Sciatic nerve (tissue), 2 donors: ENCODE results near the gene IRF4. TPM values are rescaled to one million over a fixed set of nuclear protein-coding genes. Genes with fewer than 3 reads are reported as not detected.

ENCODE experiments used
- ATAC-seq: fragments of 200-7000 bp; cut with Tn5 transposase; one replicate; pipeline ENCODE4 v1.9.1; 2020; ENCODE audit warnings: mild to moderate bottlenecking, moderate library complexity
- DNase-seq: peaks from one replicate; pipeline ENCODE4 v3.0.0-alpha.2; 2020; ENCODE audit warnings: low spot score
- intact Hi-C: fragments of 100-400 bp; cut with DNase I; formaldehyde crosslinking; loops from one replicate; pipeline ENCODE4 v1.14.2; 2022
- total RNA-seq: library from RNA; stranded (reverse); fragmentation: NEBNext Ultra II Directional; extraction: Animal tissue kit (Norgen Biotek cat#: 25700); gene quantifications from one replicate; pipeline ENCODE4 v1.2.1, GENCODE V29; 2021
- donor health status: DM: no; HTN: no; CAD: no.
- donor health status: DM: no; HTN: no; CAD: no.

Gene IRF4
- total RNA-seq, 1 donor from 2014 or later = 4.7 TPM

DNA sequence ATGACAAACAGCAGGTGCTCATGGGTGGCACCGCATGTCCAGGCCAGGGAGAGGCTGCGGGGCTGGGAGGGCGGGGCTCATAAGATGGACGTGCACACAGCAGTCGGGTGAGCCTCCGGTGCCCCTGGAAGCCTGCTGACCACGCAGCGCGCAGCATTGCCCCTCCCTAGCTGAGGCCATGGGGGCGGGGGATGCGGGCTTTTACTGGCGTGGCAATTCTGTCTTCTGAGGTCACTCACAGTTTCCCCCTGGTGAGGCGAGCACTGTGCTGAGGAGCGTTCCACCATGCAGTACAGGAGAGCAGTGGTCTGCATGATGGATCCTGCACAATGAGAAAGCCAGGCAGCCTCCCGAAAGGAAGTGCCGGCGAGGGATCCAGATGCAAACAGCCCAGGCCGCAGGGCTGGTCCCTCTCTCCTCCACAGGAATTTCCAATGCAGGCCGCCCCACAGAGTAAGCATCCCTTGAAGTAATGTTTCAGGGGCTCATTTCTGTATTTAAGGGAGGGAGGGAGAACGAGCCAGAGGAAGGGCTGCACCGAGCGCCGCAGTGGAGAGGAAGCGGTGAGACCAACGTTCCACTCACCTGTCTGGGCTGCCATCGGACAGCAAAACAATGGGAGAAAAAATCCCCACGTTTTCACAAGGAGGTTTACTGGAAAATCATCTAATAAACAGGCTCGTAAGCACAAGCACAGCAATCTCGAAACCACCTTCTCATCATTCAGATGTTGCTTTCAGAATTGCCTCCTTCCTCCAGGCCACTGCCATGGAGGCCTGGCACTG lies 56.0 kb downstream of the IRF4 start:
- peak; percentile 48 for DNase-seq
- no peak for ATAC-seq
- intact Hi-C loops = no loop called here

DNA sequence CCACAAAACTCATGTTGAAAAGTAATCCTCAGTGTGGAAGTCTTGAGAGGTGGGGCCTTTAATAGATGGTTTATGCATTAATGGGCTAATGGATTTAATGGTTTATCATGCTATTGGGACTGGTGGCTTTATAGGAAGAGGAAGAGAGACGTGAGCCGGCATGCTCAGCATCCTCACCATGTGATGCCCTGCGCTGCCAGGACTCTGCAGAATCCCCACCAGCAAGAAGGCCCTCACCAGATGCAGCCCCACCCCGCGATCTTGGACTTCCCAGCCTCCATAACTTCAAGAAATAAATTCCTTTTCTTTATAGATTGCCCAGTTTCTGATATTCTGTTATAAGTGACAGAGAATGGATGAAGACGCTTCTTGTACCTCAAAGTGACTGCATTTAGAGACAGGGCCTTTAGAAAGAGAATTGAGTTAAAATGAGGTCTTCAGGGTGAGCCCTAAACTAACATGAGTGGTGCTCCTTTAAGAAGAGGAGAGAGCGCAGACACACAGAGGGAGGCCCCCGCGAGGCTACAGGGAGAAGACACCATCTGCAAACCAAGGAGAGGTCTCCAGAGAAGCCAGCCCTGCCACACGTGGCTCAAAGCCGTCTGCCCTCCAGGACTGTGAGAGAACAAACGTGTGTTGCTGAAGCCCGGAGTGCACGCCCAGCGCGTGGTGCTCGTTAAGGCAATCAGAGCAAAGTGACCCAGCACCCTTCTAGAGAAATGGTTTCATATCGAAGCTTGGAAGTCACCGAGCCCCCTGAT lies 56.9 kb downstream of the IRF4 start:
- peak; percentile 35 for DNase-seq
- no peak for ATAC-seq
- intact Hi-C loops = no loop called here

DNA sequence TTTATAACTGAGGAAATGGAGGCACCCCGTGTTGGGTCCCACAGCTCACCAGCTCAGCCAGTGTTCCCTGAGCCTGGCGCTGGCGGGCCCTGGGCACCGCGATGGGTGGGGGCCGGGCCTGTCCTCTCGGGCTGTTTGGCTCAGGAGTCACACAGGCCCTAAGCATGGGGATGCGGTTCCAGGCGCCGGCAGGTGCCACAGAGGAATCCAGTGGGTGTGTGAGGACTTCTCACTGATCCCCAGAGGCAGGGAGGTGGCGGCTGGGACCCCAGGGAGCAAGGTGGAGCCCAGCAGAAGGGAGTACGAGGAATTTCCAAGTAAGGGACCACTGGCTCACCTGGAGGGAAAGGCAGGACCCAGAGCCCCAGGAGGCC lies 57.5 kb downstream of the IRF4 start:
- intact Hi-C loops = no loop called here
- DNase-seq (peak; percentile 54), ATAC-seq (no peak)

DNA sequence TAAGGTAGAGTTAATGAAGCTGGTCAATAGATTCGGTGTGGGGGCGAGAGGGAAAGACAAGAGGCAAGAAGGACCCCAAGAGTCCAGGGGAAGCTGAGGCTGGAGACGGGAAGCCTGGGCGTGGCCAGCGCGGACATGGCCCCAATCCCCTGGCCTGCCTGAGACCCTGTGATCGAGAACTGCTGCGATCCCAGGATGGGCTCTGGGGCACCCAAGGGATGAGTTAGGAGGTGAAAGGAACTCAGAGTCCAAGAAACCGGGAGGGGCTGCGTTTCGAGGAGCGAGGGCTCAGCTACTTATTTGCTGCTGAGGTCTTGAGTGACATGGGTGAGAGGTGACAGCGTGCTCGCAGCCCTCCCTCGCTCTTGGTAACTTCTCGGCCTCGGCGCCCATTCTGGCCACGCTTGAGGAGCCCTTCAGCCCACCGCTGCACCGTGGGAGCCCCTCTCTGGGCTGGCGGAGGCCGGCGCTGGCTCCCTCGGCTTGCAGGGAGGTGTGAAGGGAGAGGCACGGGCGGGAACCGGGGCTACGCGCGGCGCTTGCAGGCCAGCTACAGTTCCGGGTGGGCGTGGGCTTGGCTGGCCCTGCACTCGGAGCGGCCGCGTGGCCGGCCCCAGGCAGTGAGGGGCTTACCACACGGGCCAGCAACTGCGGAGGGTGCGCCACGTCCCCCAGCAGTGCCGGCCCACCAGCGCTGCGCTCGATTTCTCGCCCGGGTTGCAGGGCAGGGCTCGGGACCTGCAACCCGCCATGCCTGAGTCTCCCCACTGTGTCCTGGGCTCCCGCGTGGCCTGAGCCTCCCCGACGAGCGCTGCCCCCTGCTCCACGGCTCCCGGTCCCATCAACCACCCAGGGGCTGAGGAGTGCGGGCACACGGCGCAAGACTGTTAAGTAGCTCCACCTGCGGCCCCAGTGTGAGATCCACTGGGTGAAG lies 58.2 kb downstream of the IRF4 start:
- intact Hi-C loops = no loop called here
- ATAC-seq (no peak), DNase-seq (peak; percentile 48)

DNA sequence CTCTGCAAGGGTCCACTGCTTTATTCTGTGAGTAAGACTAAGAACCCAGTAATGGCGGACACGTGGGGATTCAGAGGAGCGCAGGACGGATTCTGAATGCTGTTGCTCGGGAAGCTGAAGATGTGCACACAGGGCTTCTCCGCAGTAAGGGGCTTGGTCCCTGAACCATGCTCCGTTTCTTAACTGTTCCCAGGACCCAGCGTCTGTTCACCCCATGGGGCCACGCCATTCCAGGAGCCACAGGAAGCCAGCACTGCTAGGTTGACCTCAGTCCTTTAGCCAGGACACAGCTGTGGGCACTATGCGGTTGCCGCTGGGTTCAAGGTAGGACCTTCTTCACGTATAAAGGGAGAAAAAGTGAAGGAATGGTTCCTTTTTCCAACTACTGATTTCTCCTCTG lies 59.8 kb downstream of the IRF4 start:
- peak; percentile 45 for DNase-seq
- intact Hi-C loops = no loop called here
- no peak for ATAC-seq

DNA sequence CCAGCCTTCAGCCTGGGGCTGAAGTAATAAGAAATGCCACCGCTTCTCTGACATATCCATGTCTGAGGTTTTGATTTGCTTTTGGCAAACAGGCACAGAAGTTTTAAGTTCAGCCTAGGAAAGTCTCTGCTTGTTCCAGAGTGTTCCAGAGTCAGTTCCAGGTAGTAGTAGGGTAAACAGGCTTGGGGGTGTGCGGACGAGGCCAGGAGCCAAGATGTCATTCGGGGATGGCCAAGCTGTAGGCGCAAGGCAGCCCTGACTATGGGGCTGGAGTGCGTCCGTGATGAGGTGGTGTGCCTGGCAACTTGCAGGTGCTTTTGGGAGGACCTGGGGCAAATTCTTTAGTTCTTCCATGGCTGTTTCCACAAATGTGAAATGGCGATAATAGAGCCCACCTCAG lies 60.3 kb downstream of the IRF4 start:
- ATAC-seq (no peak), DNase-seq (peak; percentile 27)
- intact Hi-C loops = no loop called here

DNA sequence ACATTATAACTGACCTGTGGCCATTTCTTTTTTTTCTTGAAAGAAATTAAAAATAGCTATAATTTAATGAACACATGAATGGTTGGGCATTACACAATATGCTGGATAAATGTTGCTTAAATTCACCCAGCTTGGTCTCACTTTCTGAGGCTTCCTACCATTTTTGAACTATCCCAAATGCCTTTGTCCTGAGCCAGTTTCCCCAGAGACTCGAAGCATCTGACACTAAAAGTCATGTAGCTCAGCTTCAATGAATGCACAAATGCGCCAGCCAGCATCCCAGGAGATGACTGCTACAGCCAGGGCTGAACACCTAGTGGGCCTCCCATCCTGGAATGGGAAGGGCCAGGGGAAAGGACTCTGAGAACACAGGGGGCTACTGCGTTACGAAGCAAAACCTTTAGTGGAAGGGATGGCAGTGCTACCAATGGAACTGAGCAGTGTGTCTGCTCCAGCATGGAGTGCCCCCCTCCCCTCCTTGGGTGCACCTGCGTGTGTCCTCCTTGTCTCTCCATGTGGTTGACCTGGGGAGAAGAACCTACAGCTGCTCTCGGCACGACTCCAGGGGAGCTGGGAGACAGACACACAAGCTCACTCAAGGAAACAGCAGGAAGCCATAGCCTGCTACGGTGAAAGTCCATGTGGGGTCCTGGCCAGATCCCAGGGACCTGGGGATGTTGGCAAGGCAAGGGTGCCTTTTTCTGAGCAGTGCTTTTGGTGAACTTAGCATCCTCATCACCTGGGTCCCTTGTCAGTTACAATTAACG lies 60.9 kb downstream of the IRF4 start:
- ATAC-seq (peak; percentile 46), DNase-seq (peak; percentile 51)
- intact Hi-C loops = no loop called here

DNA sequence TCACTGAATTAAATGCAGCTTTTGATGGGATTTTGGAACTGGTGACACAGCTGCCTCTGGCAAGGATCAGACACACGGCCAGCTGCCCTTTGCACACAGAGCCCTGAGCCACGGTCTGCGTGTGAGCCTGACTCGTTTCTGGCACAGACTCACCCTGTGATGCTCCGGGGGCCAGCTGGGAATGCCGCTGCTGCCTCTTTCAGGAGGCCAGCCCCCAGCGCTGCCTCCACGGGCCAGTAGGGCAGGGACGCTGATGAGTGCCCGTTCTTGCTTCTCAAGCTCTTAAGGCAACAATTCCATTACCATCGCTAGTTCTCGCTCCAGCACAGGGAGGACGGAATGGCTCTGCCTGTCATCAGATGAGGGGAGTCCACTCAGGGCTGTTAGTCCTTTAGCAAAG lies 61.6 kb downstream of the IRF4 start:
- peak; percentile 83 for DNase-seq
- peak; percentile 96 for ATAC-seq
- intact Hi-C loops = no loop called here

DNA sequence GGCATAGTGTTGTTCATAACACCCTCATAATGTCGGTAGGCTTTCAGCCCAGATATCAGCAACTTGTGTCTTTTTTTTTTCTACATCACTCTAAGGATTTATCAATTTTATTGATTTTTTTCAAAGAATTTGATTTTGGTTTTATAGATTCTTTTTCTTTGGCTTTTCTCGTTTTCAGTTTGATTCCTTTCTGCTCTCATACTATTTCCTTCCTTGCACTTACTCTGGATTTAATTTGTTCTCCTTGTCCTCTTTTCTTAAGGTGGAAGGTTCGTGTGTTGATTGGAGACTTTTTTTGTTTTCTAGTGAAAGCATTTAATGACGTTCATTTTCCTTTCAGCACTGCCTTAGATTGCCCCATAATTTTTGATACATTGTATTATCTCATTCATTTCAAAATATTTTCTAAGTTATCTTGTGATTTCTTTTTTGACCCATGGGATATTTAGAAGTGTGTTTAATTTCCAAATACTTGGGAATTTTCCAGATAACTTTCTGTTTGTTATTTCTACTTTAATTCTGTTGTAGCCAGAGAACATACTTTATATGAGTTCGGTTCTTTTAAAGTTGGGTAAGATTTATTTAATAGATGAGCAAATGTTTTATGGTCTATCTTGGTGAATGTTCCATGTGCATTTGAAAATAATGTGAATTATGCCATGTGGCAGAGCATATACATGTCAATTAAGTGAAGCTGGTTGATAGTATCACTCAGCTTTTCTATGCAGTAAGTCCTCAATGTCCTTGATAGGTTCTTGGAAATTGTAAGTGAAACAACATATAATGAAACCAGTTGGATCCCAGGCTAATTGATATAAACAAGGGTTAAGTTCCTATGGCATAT lies 62.8 kb downstream of the IRF4 start:
- intact Hi-C loops = no loop called here
- ATAC-seq = peak; percentile 65
- DNase-seq = no peak

DNA sequence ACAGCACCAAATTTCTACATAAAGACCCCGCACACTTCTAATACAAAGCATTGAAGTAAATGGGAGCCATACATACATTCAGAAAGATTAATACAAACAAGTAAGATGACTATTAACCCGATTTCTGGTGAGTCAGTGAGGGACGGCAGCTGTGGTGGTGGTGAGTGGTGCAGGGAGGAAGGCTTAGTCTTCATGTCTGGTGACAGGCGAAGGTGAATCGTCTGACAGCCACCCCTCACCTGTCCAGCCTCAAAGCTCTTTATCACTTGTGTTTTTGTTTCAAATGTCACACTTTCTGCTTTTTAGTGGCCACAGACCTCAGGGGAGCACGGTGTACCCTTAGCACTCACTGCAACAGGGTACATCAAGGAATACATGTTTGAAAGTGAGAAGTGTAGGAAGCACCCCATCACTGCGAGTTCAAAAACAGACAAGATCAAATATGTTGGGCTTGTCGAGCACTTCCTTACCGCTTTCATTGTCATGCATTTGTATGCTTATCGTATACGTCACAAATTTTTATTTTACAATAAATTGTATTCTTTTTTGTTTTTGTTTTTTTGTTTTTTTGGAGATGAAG lies 63.5 kb downstream of the IRF4 start:
- intact Hi-C loops = no loop called here
- ATAC-seq (no peak), DNase-seq (peak; percentile 37)

DNA sequence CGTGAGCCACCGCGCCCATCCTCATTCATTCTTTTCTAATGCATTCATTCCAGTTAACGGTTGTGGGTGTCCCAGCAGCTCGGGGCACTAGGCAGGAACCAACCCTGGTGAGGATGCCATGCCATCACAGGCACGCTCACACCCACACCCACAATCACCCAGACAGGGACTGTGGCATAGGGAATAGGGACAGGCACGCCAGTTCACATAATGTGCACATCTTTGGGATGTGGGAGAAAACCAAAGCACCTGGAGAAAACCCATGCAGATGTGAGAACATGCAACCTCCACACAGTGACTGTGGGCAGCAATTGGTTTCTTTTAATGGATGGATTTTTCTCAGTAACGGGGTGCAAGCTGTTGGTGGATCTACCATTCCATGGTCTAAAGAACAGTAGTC lies 64.3 kb downstream of the IRF4 start:
- intact Hi-C loops = no loop called here
- ATAC-seq (no peak), DNase-seq (peak; percentile 34)

DNA sequence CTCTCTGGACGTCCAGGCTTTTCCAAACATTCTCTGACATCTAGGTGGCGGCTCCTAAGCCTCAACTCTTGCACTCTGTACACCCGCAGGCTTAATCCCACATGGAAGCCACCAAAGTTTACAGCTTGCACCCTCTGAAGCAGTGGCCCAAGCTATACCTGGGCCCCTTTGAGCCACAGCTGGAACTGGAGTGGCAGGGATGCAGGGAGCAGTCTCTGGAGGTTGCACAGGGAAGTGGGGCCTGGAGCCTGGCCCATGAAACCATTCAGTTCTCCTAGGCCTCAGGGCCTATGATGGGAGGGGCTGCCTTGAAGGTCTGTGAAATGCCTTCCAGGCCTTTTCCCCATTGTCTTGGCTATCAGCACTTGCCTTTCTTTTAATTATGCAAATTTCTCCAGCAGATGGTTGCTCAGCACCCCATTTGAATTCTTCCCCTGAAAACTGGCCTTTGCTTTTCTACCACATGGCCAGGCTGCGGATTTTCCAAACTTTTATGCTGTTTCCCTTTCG lies 64.9 kb downstream of the IRF4 start:
- intact Hi-C loops = no loop called here
- DNase-seq (peak; percentile 10), ATAC-seq (no peak)

DNA sequence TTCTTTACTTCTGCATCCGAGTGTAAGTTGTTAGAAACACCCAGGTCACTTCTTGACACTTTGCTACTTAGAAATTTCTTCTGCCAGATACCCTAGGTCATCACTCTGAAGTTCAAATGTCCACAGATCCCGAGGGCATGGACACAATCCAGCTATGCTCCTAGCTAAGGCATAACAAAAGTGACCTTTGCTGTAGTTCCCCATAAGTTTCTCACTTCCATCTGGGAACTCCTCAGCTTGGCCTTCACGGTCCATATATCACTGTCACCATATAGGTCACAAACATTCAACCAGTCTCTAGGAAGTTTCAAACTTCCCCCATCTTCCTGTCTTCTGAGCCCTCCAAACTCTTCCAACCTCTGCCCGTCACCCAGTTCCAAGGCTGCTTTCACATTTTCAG lies 65.3 kb downstream of the IRF4 start:
- intact Hi-C loops = no loop called here
- ATAC-seq = no peak

More for the DNA sequence above, 65.3 kb downstream of the IRF4 start:
- no peak for DNase-seq

Other genes with a start within 250 kb of the IRF4 start
- 62.2 TPM for gene DUSP22, start 99.3 kb upstream of the IRF4 start, total RNA-seq